PFSK-1 (cell line): ENCODE results near the gene SLC7A6.

ENCODE experiments used
- FOXP2 ChIP-seq: optimal IDR thresholded peaks from 2 replicates; pipeline ENCODE3; 2011; ENCODE audit warnings: borderline replicate concordance, control low read depth, inconsistent platforms; ENCODE audit not compliant: insufficient read depth; ENCODE audit errors: extremely low read length, extremely low read depth
- POLR2AphosphoS5 ChIP-seq: IDR thresholded peaks from 2 replicates; pipeline ENCODE4 v1.6.1; 2012; ENCODE audit warnings: low read depth, mild to moderate bottlenecking, control low read depth, low read length, moderate library complexity
- REST ChIP-seq, 2 experiments: IDR thresholded peaks; 2 replicates each; pipeline versions ENCODE4 v1.6.1 to v1.8.0; 2011 to 2012; ENCODE audit warnings: low read depth in 2 of 2, low read length in 2 of 2, control low read depth in 1 of 2, inconsistent platforms in 1 of 2, mild to moderate bottlenecking in 1 of 2, moderate library complexity in 1 of 2; ENCODE audit not compliant: insufficient read depth in 1 of 2
- SIN3A ChIP-seq: IDR thresholded peaks from 2 replicates; pipeline ENCODE4 v1.6.1; 2012; ENCODE audit warnings: mild to moderate bottlenecking, low read length, moderate library complexity, borderline replicate concordance; ENCODE audit not compliant: insufficient read depth
- TAF1 ChIP-seq: IDR thresholded peaks from 2 replicates; pipeline ENCODE4 v1.6.1; 2012; ENCODE audit warnings: low read length, control low read depth, borderline replicate concordance; ENCODE audit not compliant: insufficient read depth

The SLC7A6 gene

GRCh38 chr16:68290450-68290849 is 26.1 kb downstream of the SLC7A6 start:
- TF ChIP-seq POLR2AphosphoS5, result no peak
- no peak for TF ChIP-seq REST (IDR thresholded peaks at IDR 0.05; ENCODE audit: insufficient read depth in 1 of 2, low read depth in 2 of 2, low read length in 2 of 2)
- no peak for TF ChIP-seq SIN3A
- no peak for TF ChIP-seq TAF1
- no peak for TF ChIP-seq FOXP2

- TF ChIP-seq FOXP2, result no peak
- TF ChIP-seq REST (IDR thresholded peaks at IDR 0.05; ENCODE audit: insufficient read depth in 1 of 2, low read depth in 2 of 2, low read length in 2 of 2), result no peak
- TF ChIP-seq POLR2AphosphoS5, result no peak
- TF ChIP-seq SIN3A, result no peak
- no peak for TF ChIP-seq TAF1
Observed at GRCh38 chr16:68291227-68291626, 26.9 kb downstream of the SLC7A6 start.

- TF ChIP-seq SIN3A, result no peak
- no peak for TF ChIP-seq FOXP2
- no peak for TF ChIP-seq POLR2AphosphoS5
- TF ChIP-seq REST (IDR thresholded peaks at IDR 0.05; ENCODE audit: insufficient read depth in 1 of 2, low read depth in 2 of 2, low read length in 2 of 2), result no peak
- TF ChIP-seq TAF1, result no peak
Observed at GRCh38 chr16:68292425-68292824, 28.1 kb downstream of the SLC7A6 start.

- no peak for TF ChIP-seq REST (IDR thresholded peaks at IDR 0.05; ENCODE audit: insufficient read depth in 1 of 2, low read depth in 2 of 2, low read length in 2 of 2)
Observed at GRCh38 chr16:68296291-68296690, 32.0 kb downstream of the SLC7A6 start.

GRCh38 chr16:68296693-68297092 is 32.4 kb downstream of the SLC7A6 start:
- TF ChIP-seq FOXP2 (no peak), REST (IDR thresholded peaks at IDR 0.05; ENCODE audit: insufficient read depth in 1 of 2, low read depth in 2 of 2, low read length in 2 of 2) (no peak), POLR2AphosphoS5 (no peak), SIN3A (no peak), TAF1 (no peak)
